Fibroblast of villous mesenchyme (primary cell): ENCODE measurements around the gene UNC13B. TPM values are rescaled to one million over a fixed set of nuclear protein-coding genes. Genes with fewer than 3 reads are reported as not detected.

Experiments used
- DNase-seq: peaks from one replicate; pipeline ENCODE4 v3.0.0-alpha.2; 2010; ENCODE audit warnings: low read depth
- H3K4me3 ChIP-seq: 2 replicates; pipeline ENCODE4 v1.5.1; 2011; ENCODE audit warnings: low read depth, mild to moderate bottlenecking, low read length
- total RNA-seq: library from RNA; depleted of rRNA; stranded (reverse); fragments of >200 nt; gene quantifications from 2 replicates; pipeline ENCODE4 v1.2.3, GENCODE V29; 2012
- TF ChIP-seq, protein P1 (sequence below): IDR thresholded peaks from 2 replicates; pipeline ENCODE4 v1.5.1; 2012; ENCODE audit warnings: low read depth, mild to moderate bottlenecking, low read length; ENCODE audit not compliant: insufficient read depth

UNC13B gene
- total RNA-seq = 17.4 and 23.7 TPM in 2 replicates

DNA sequence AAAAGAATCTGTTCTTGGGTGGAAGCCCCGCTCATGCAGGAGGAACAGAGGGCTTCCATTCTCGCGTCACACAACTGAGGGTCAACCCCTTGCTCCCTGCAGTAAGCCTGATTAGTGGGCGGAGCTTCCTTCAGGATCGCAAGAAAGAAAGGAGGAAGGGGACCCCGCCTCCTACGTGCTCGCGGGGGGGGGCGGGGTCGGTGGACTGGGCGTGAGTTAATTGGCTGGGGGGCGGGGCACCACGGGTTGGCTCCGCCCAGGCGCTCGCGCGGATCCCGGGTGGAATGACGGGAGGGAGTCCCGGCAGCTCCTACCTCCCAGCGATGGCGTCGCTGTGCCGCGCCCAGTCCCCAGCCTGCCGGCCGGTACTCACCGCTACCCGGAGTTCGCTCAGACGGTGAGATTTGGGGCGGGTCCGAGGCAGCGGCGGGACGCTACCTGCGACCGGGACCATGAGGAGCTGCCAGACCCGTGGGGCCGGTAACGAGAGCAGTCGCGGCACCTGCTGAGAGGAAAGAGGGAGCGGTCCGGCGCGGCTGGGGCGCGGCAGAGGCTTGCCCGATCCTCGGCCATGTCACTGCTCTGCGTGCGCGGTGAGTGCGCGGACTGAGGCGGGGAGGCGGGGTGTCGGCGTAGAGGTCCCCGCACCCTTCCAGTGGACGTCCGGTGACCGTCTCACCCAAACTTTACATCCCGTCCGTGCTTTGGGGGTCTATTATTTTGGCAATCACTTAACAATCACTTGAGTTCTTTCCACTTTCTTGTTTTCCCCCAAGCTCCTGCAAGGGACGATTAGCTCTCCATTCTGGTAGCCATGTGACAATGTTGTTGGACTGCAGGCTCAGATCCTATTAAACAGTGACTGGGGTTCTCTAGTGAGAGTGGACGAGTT, at the start of gene UNC13B:
Gene UNC13B, plus strand, starts transcription at position 297 of the 892 bp plus-strand sequence. Its CDS starts 275 bp downstream, at position 572.
- TF ChIP-seq, protein P1, sequence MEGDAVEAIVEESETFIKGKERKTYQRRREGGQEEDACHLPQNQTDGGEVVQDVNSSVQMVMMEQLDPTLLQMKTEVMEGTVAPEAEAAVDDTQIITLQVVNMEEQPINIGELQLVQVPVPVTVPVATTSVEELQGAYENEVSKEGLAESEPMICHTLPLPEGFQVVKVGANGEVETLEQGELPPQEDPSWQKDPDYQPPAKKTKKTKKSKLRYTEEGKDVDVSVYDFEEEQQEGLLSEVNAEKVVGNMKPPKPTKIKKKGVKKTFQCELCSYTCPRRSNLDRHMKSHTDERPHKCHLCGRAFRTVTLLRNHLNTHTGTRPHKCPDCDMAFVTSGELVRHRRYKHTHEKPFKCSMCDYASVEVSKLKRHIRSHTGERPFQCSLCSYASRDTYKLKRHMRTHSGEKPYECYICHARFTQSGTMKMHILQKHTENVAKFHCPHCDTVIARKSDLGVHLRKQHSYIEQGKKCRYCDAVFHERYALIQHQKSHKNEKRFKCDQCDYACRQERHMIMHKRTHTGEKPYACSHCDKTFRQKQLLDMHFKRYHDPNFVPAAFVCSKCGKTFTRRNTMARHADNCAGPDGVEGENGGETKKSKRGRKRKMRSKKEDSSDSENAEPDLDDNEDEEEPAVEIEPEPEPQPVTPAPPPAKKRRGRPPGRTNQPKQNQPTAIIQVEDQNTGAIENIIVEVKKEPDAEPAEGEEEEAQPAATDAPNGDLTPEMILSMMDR = no peak
- peak; percentile 95 for DNase-seq
- H3K4me3 ChIP-seq = peak within 1 kb of the TSS; percentile 78

DNA sequence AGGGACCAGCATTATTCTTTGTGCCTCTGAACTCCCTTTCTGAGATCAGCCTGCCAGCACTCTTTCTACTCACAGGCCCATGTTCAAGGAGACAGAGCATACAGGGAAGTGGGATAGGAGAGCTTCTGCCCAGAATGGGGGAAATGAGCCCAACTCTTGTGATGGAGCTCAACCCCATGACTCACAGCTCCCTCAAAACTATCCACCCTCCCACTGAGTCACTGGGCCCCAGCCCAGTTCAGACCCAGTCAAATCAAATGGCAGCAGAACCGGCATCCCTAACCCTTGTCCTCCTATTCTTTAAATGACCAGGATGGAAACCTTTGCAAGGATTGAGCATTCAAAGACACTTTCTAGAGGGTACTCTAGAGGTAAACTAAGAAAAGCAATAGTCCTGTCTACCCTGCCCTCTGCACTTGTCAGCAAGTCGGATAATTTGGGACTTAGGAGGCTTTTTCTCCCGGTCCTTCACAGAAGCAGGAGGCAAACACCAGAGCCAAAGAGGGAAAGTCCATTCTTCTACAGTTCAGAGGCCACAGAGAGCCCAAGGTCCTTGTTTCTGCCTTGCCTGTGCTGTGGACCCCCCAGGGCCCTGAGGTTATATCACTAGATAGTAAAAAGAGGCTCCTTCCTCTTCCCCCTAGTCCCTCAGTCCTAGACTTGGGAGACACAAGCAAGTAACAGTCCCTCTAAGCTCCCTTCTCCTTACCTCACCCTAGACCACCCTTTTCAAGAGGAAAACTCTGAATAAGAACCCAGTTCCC, 49.4 kb upstream of the UNC13B start:
- peak overlapping the region; percentile 45 for H3K4me3 ChIP-seq
- TF ChIP-seq, protein P1 = no peak
- peak; percentile 52 for DNase-seq

DNA sequence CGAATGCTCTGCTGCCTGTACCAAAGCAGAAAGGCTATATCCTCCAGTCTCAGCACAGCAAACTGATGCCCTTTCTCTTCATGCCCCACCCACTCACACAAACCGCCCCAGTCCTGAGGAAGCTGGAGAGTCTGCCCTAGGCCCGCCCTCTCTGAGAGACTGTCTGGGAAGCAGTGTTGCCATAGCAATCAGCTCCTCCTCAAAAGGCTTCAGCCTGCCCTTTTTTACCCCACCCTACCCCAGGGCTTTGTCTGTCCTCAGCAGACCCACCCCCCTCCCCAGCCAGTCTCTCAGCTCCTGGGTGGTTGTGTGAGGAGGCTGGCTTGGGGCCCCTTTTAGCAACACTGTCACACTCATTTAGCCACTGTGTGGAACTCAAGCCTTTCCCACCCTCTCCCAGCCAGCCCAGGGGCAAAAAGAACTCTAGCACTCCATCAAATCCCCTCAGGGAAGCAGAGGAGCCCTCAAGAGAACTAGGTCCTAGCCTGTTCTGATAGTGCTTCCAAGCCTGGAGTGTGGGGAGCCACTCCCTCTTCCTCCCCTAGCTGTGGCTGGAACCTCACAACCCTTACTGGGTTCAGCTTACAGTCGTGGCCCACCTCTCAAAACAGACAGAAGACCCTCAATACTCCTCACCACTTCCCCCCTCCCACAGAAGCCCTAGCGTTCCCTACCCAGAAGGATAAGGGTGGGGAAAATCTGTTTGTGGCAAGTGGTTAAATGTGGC, 47.5 kb upstream of the UNC13B start:
- TF ChIP-seq, protein P1 = no peak
- peak; percentile 96 for DNase-seq
- peak overlapping the region; percentile 92 for H3K4me3 ChIP-seq

DNA sequence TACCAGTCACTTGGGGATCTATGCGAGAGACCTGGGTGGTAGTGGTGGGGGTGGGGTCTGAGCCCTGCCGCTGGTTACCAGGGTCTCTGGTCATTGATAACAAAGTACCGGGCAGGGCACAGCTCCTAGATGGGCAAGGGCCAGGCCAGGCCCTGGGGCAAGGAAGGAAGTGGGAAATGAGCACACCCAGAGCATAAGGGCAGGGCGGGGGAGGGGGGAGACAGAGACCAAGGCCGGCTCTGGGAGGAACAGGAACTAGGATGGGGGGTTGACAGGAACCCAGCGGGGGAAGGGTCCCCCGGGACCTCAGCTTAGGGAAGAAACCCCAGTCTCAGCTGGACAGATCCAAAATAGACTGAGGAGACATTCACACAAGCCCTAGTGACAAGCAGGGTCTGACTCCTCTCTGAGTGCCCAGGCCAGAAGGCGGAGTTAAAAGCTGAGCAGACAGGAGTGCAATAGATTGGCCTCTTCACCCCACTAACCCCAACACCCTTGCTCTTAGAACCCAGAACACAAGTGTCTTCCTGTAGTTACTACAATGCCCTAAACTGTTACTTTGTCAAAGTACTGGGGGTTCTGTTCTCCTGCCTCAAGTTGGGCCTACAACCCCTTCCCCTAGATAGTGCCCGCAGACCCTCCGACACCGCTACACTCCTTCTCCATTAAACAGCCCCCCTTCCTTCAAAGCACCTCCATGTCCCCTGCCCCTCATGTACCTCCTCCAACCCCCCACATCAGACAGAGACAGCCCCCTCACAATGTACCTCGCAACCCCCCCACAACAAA, 46.8 kb upstream of the UNC13B start:
- TF ChIP-seq, protein P1 = no peak
- DNase-seq = peak; percentile 39
- H3K4me3 ChIP-seq = peak overlapping the region; percentile 92

DNA sequence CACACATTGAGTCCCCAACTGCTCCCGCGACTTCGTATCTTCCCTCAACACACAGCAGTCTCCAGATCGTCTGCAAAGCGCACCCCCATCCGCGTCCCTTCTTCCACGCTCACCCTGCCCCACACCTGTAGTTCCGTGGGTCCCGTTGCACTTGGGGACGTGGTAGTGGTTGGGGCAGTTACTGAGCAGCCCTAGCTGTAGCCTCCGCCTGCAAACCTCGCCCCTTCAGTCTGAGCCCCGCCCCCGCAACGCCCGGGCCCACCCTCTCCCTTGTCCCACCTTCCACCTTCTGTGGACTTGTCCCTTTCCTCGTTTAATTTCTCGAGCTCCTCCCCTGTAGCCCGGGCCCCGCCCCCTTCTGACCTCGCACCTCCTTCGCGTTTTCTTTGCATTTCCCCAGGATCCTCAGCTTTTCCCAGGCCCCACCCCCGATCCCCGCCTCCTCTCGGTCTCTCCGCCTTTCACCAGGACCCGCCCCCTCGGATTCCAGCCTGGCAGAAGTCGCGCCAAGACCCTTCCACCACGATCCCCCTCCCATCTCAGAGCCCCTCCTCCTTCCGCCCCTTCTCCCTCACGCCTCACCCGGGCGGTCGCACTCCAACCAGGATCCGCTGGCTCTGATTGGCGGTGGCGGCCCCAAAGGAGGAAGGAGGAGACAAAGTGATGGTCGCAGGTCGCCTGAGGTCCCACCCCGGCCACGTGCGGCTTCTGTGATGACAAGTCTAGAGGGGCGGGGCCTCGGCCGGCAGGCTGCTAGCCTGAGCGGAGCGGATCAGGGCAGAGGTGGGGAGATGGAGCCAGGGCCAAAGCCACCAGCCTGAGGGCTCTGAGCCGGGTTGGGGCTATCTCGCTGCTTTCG, 45.9 kb upstream of the UNC13B start, which contains the start of gene ATOSB:
Gene ATOSB, minus strand, starts transcription at position 183 of the 859 bp plus-strand sequence. CDS start 7,588 bp downstream, outside the sequence.
- DNase-seq = peak; percentile 98
- TF ChIP-seq, protein P1 = no peak
- peak within 1 kb of the TSS; percentile 92 for H3K4me3 ChIP-seq
